ENCODE results near the gene ALKBH1.

GRCh38 chr14:77646907-77647306 lies 60.9 kb downstream of the ALKBH1 start:
- TF ChIP-seq CTCF (IDR thresholded peaks at IDR 0.05; ENCODE audit: borderline replicate concordance, extremely low read depth, low read length, poor library complexity, severe bottlenecking) = no peak
- no peak for TF ChIP-seq EZH2 (IDR thresholded peaks at IDR 0.05; ENCODE audit: borderline replicate concordance, low read depth, low read length, severe bottlenecking)

All from DND-41 (cell line).